GM12874 (cell line): Measurements from ENCODE around the gene DAB1.

Experiments used
- CTCF ChIP-seq: IDR thresholded peaks from 2 replicates; pipeline ENCODE4 v1.5.1; 2011; ENCODE audit warnings: low read depth, mild to moderate bottlenecking, control low read depth, low read length, moderate library complexity; ENCODE audit not compliant: insufficient read depth

DAB1 gene

GRCh38 chr1:57012315-57012714 is 411.5 kb downstream of the DAB1 start:
- TF ChIP-seq CTCF, result no peak

GRCh38 chr1:57010511-57010910 is 413.3 kb downstream of the DAB1 start:
- no peak for TF ChIP-seq CTCF

DNA sequence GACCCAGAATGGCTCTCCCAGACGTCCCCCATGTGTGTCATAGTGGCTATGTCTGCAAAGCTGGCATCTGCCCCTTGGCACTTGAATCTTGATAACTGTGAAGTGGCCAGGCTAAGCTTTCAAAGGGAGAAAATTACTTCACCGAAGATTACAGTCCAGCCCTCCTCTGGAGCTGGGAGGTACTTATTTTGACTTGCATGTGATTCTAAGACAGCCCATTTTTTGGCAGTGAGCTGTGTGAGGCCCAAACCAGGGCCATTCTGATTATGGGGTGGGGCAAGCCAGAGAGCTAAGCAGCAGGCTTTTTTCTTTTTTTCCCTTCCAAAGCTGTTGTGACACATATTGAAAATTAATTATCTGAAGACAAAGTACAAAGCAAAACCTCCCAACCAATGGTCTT is 415.9 kb downstream of the DAB1 start:
- no peak for TF ChIP-seq CTCF

DNA sequence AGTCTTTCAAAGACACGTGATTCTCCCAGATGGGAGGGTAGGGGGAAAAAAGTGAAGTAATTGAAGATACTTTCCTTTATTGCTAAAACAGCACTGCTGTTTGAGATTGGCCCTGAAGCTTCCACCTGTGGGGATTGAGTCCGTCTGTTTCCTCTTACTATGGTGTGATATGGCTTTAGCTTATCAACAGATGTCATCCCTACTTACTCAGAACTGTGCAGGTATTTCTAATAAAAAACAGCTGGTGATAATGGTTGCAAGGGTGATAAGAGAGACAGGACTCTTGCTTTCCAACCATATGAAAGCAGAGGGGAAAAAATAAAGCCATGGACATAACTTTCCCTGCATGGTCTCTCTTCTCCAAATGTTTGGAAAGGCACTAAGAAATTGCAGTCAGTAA is 416.4 kb downstream of the DAB1 start:
- TF ChIP-seq CTCF, result no peak

DNA sequence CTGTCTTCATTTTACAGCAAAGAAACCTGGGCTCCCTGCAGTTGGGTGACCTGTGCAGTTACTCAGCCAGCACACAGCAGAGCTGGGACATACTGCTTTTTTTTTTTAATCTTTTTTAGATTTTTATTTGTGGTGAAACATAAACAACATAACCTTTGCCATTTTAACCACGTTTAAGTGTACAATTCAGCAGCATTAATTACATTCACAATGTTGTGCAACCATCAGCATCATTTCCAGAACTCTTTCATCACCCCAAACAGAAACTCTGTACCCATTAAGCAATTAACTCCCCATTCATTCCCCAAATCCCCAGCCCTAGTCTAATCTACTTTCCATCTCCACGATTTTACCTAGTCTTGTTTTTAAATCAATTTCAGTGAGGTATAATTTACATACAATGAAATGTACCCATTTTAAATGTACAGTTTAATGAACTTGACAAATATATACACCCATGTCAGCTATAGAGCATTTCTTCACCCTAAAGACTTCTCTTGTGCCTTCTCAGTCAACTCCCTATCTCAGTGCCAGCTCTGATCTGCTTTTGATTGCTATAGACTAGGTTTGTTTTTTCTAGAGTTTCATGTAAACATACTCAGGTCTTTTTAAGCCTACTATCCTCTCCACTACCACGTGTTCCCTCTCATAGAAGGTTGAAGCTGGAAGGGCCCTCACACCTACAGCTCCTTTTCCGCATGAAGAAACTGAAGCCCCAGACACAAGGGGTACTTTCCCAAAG is 420.3 kb downstream of the DAB1 start:
- no peak for TF ChIP-seq CTCF

GRCh38 chr1:56995414-56996100 is 428.3 kb downstream of the DAB1 start:
- no peak for TF ChIP-seq CTCF

- no peak for TF ChIP-seq CTCF
Measured at GRCh38 chr1:56993475-56993874, 430.4 kb downstream of the DAB1 start.
